K562 (cell line): ENCODE measurements around the gene RXRB. TPM values are rescaled to one million over a fixed set of nuclear protein-coding genes. Genes with fewer than 3 reads are reported as not detected.

Experiments used
- CTCFL ChIP-seq: IDR thresholded peaks from 2 replicates; pipeline ENCODE4 v1.6.1; 2011; ENCODE audit warnings: borderline replicate concordance, low read depth, mild to moderate bottlenecking, moderate library complexity, low read length; ENCODE audit not compliant: insufficient read depth, poor library complexity, severe bottlenecking
- ETV6 ChIP-seq, 3 experiments: fragments of 150-350 bp in 1 of 3; sonication (generic) in 1 of 3; formaldehyde crosslinking in 1 of 3; IDR thresholded peaks; 2 replicates each; pipeline versions ENCODE4 v1.6.1 to v1.8.0; 2014 to 2022; ENCODE audit warnings: borderline replicate concordance in 2 of 3, low read depth in 2 of 3, antibody characterized with exemption in 1 of 3, low read length in 1 of 3, mild to moderate bottlenecking in 1 of 3, missing genetic modification reagents in 1 of 3
- FOXK2 ChIP-seq, 2 experiments: fragments of 450-650 bp; IDR thresholded peaks in 1 of 2; conservative IDR thresholded peaks in 1 of 2; 2 replicates each; pipeline ENCODE4 v1.6.1; 2016; ENCODE audit warnings: low read depth in 2 of 2, mild to moderate bottlenecking in 1 of 2
- KDM1A ChIP-seq, 2 experiments: fragments of 450-650 bp; IDR thresholded peaks; 2 replicates each; pipeline ENCODE4 v1.6.1; 2016; ENCODE audit warnings: mild to moderate bottlenecking in 2 of 2
- MCM5 ChIP-seq: fragments of 450-650 bp; IDR thresholded peaks from 2 replicates; pipeline ENCODE4 v1.6.1; 2016; ENCODE audit warnings: low read depth
- NFYB ChIP-seq: IDR thresholded peaks from 2 replicates; pipeline ENCODE4 v1.6.1; 2011; ENCODE audit warnings: mild to moderate bottlenecking, moderate library complexity; ENCODE audit not compliant: insufficient read length; ENCODE audit errors: extremely low read depth
- PHF20 ChIP-seq: fragments of 450-650 bp; IDR thresholded peaks from 2 replicates; pipeline ENCODE4 v1.6.1; 2018; ENCODE audit not compliant: partially characterized antibody
- POLR2G ChIP-seq: fragments of 200-400 bp; formaldehyde crosslinking; IDR thresholded peaks from 2 replicates; pipeline ENCODE4 v1.6.1; 2017; ENCODE audit warnings: low read depth, mild to moderate bottlenecking, antibody characterized with exemption, low read length, moderate library complexity
- PTRF ChIP-seq: fragments of 450-650 bp; IDR thresholded peaks from 2 replicates; pipeline ENCODE4 v1.6.1; 2016; ENCODE audit warnings: mild to moderate bottlenecking, missing genetic modification characterization, missing compliant biosample characterization
- RBM14 ChIP-seq: fragments of 200-400 bp; formaldehyde crosslinking; IDR thresholded peaks from 2 replicates; pipeline ENCODE4 v1.6.1; 2018; ENCODE audit warnings: low read depth, mild to moderate bottlenecking, low read length, moderate library complexity, borderline replicate concordance; ENCODE audit not compliant: insufficient read depth
- RBM25 ChIP-seq: fragments of 200-400 bp; formaldehyde crosslinking; IDR thresholded peaks from 2 replicates; pipeline ENCODE4 v1.6.1; 2018; ENCODE audit warnings: low read length, low read depth, moderate library complexity; ENCODE audit not compliant: severe bottlenecking
- SMARCB1 ChIP-seq: IDR thresholded peaks from 2 replicates; pipeline ENCODE4 v1.6.1; 2011; ENCODE audit warnings: improper control_type of control experiment, low read depth; ENCODE audit not compliant: insufficient read length
- SMARCC2 ChIP-seq: fragments of 450-650 bp; IDR thresholded peaks from 2 replicates; pipeline ENCODE4 v1.6.1; 2017; ENCODE audit warnings: antibody characterized with exemption, moderate library complexity, mild to moderate bottlenecking, low read depth
- TCF15 ChIP-seq: fragments of 250-450 bp; sonication (Bioruptor Pico); IDR thresholded peaks from 2 replicates; pipeline ENCODE4 v1.8.0; 2022; ENCODE audit warnings: moderate library complexity, mild to moderate bottlenecking, inconsistent platforms
- XRCC5 ChIP-seq: fragments of 200-400 bp; formaldehyde crosslinking; IDR thresholded peaks from 2 replicates; pipeline ENCODE4 v1.6.1; 2017; ENCODE audit warnings: low read depth, mild to moderate bottlenecking, low read length
- ZMIZ1 ChIP-seq, 2 experiments: fragments of 150-350 bp in 1 of 2; IDR thresholded peaks; 2 replicates each; pipeline ENCODE4 v1.6.1; 2012 to 2016; ENCODE audit warnings: low read depth in 2 of 2, low read length in 2 of 2, mild to moderate bottlenecking in 1 of 2, moderate library complexity in 1 of 2
- ZNF217 ChIP-seq: sonication (generic); formaldehyde crosslinking; IDR thresholded peaks from 2 replicates; pipeline ENCODE4 v1.8.0; 2022; ENCODE audit warnings: mild to moderate bottlenecking, missing genetic modification reagents
- ZNF561 ChIP-seq: fragments of 450-650 bp; formaldehyde crosslinking; conservative IDR thresholded peaks from 2 replicates; pipeline ENCODE4 v1.4.0; 2020; ENCODE audit warnings: mild to moderate bottlenecking, moderate library complexity
- ZNF583 ChIP-seq: fragments of 250-450 bp; sonication (Bioruptor Pico); IDR thresholded peaks from 2 replicates; pipeline ENCODE4 v1.4.0; 2020
- ZSCAN29 ChIP-seq: fragments of 450-650 bp; IDR thresholded peaks from 2 replicates; pipeline ENCODE4 v1.6.1; 2017
- polyA plus RNA-seq, 8 experiments: library from polyadenylated mRNA; depleted of rRNA in 4 of 8; stranded (reverse) in 5 of 8; unstranded in 3 of 8; fragments of >200 nt; fragmentation: Nextera tagmentation in 2 of 8; fragmentation: Illumina TruSeq in 1 of 8; extraction: Ambion mirVana in 2 of 8; extraction: Trizol in 1 of 8; gene quantifications; 2 replicates each; pipeline versions ENCODE4 v1.2.1 to v1.2.3, GENCODE V29; 2011 to 2014; ENCODE audit warnings: inconsistent platforms in 1 of 8, missing spikeins in 1 of 8
- total RNA-seq, 7 experiments: library from RNA; depleted of rRNA in 6 of 7; stranded (reverse); fragments of >200 nt in 6 of 7; fragmentation: Illumina TruSeq in 2 of 7; extraction: Trizol in 2 of 7; gene quantifications; 2 replicates each; pipeline versions ENCODE4 v1.2.1 to v1.2.3, GENCODE V29; 2011 to 2021; ENCODE audit warnings: low replicate concordance in 1 of 7

Gene RXRB
- total and polyA plus RNA-seq, 9 of the 15 experiments (the other 6 are each of a cell fraction or from before 2014, with no cell fraction given), result 0.76 to 35.5 (median 18.4) TPM

- TF ChIP-seq POLR2G, result peak; percentile 98
- TF ChIP-seq RBM14, result 0 out of 2 replicates have a peak, but pooled peaks have one; percentile 41
- peak; percentile 8; the same call in 1 of the 2 replicates for TF ChIP-seq PTRF (tag)
- TF ChIP-seq PHF20, result peak; percentile 87
- TF ChIP-seq ZSCAN29, result peak; percentile 21; the same call in 1 of the 2 replicates
- peak in 1 of 2 experiments; percentile 5; a peak in 2 of 4 replicates for TF ChIP-seq FOXK2 (conservative IDR thresholded peaks at IDR 0.05 in 1 of 2, IDR thresholded peaks at IDR 0.05 in 1 of 2; ENCODE audit: low read depth in 2 of 2)
- TF ChIP-seq NFYB, result no peak
- TF ChIP-seq SMARCC2, result no peak
- no peak; a peak in 1 of 4 replicates for TF ChIP-seq ZMIZ1 (IDR thresholded peaks at IDR 0.05; ENCODE audit: low read depth in 2 of 2, low read length in 2 of 2)
- TF ChIP-seq SMARCB1, result no peak
- no peak for TF ChIP-seq MCM5
- TF ChIP-seq ZNF561, result 0 out of 2 replicates have a peak, but pooled peaks have one; percentile 36
- 0 out of 2 replicates have a peak, but pooled peaks have one; percentile 70 for TF ChIP-seq TCF15 (CRISPR knock-in tag)
- TF ChIP-seq CTCFL, result no peak
- TF ChIP-seq XRCC5, result peak; percentile 63
- TF ChIP-seq ZNF583, result peak; percentile 79; the same call in 1 of the 2 replicates
- TF ChIP-seq RBM25, result peak; percentile 90
- TF ChIP-seq KDM1A (IDR thresholded peaks at IDR 0.05), result peak in 1 of 2 experiments; percentile 97; a peak in 2 of 4 replicates
- TF ChIP-seq ETV6 (IDR thresholded peaks at IDR 0.05; ENCODE audit: borderline replicate concordance in 1 of 2, low read depth in 2 of 2, low read length in 1 of 2), result no peak
- TF ChIP-seq ETV6 (CRISPR knock-in tag; IDR thresholded peaks at IDR 0.05; ENCODE audit: borderline replicate concordance), result no peak
- no peak for TF ChIP-seq ZNF217 (CRISPR knock-in tag)
Measured at GRCh38 chr6:33200219-33201146, at the start of gene RXRB, which contains the start of gene SLC39A7 (continued).
